NCI-H526 treated with DMSO at 0.1 percent for 48 hours (cell line): Measurements from ENCODE around the gene CYREN.
"Not testable (repeated sequence)": the region's sequence is repeated elsewhere in the genome, so short reads cannot be mapped to it uniquely, and the experiment has no call there.

Experiments
- DNase-seq: peaks from one replicate; lab custom pipeline; 2025; lab: John Stamatoyannopoulos, UW

CYREN gene

DNA sequence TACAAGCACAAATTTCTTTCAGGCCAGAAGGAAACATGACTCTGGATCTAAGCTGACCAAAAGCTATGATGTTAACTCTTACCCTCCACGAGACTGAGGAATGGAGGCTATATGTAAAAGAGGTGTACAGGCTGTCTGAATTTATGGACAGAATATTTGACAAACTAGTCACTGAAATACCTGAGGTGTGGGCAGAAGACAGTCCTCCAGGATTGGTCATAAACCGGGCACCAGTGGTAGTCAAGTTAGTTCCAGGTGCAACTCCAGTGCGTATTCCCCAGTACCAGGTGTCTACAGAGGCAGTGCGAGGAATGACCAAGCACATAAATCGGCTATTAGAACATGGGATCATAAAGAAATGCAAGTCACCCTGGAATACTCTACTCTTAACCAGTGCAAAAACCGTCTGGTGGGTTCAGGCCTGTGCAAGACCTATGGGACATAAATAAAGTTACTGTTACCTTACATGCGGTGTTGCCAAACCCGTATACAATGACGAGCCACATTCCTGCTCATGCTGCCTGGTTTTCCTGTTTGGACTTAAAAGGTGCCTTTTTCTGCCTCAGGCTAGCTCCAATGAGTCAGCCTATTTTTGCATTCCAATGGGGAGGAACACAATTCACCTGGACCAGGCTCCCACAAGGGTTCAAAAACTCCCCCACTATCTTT, 6.7 kb upstream of the CYREN start:
- DNase-seq = no peak

DNA sequence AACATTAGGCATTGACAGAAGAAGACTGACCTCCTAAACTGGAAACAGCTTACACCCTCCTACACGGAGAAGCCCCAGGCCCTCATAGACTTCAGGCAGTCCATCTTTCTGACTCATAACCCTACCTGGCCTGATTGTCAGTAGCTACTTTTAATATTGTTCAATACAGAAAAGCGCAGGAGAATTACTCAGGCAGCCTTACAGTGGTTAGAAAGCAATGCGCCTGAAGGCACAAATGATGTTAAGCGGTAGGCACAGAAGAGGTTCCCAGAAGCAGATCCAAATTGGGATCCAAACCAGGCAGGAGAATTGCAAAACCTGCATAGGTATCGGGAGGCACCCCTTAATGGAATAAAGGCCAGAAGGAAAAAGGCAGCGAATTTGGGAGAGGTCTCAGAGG, 5.4 kb upstream of the CYREN start:
- no peak for DNase-seq

DNA sequence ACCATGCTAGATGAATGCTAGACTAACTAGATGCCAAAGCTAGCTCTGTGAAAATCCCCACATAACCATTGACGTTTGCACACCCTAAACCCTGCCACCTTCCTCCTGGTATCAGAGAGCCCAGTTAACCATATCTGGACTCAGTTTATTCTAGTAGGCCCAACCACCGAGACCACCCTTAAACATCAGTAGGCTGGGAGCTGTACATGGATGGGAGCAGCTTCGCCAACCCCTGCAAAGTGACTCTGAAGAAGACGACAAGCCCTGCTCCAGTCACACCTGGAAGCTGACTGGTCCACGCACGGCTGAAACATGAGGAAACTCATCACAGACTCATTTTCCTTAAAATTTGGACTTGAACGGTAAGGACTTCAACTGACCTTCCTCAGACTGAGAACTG, 4.4 kb upstream of the CYREN start:
- DNase-seq = no peak

DNA sequence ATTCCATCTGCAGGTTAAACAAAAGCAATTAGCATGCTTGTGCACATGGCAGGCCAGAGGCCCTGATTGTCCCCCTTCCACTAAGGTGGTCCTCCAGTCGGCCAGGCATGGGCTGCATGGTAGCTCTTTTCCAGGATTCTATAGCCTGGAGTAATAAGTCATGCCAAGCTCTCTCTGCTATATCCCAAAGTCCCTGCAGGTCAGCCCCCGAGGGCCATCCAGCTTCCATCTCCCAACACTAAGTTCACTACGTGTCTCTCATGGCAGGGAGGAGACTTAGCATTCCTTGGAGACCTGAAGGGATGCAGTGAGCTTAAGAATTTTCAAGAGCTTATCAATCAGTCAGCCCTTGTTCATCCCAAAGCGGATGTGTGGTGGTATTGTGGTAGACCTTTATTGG, 3.4 kb upstream of the CYREN start:
- DNase-seq = not testable (repeated sequence)

DNA sequence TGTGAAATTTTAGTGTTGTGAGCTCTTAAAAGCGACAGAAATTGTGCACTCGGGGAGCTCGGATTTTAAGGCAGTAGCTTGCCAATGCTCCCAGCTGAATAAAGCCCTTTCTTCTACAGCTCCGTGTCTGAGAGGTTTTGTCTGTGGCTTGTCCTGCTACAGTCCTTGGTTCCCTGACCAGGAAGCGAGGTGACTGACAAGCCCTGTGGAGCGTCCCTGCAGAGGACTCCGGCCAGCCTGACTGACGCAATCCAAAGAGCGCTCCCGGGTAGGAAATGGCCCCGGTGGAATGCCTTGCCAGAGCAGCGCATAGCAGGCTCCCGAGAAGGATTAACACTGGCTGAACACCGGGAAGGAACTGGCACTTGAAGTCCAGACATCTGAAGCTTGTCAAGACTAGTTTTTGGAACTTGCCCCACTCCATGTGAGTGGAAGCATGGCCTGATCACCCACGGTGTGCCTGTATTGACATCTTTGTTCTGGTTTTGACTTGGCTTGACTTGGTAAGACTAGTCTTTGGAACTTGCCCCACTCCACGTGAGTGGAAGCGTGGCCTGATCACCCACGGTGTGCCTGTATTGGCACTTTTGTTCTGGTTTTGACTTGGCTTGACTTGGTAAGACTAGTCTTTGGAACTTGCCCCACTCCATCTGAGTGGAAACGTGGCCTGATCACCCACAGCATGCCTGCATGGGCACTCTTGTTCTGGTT, 1.2 kb upstream of the CYREN start:
- not testable (repeated sequence) for DNase-seq

GRCh38 chr7:135170998-135171481, 533 bp upstream of the CYREN start:
- not testable (repeated sequence) for DNase-seq

- peak; percentile 69 for DNase-seq
These were observed 588 bp downstream of the CYREN start for GRCh38 chr7:135169964-135170273.

DNA sequence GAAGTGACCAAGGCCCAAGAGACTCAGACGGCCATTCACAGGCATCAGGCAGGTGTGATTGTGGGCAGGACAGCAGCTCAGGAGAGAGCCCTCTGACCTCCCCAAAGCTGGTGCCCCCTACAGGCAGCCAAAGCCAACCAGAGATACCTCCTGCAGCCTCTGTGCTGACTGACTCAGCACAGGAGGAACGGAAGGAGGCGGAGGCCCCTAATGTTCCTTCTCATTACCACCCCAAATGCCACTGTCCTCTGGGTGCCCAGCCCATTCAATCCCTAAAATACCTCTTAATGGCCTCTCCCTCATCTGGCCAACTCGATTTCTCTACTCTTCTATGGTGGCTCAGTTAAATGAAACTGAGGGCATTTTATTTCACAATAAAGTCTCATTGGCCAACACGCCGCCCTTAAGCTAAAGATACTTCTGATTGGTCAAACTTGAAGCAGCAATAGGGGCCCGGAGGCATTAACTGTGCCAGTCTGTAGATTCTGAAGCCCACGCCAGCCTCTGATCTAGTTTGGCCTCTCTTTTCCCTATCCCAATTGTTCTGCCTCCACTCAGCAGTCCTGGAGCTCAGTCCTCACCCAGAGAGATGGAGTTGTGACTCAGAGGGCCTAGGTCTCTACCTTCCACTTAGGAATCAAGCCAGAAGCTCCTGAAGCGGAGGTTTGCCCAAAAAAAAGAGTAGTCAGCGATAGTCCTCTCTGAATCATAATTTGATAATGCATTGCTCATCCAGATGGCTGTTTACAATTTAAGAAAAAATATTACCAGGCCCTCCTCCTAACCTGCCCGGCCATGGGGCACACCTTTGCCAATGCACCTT, 1.2 kb downstream of the CYREN start:
- peak; percentile 14 for DNase-seq

- no peak for DNase-seq
These were observed 1.9 kb downstream of the CYREN start for GRCh38 chr7:135168489-135169140.

DNA sequence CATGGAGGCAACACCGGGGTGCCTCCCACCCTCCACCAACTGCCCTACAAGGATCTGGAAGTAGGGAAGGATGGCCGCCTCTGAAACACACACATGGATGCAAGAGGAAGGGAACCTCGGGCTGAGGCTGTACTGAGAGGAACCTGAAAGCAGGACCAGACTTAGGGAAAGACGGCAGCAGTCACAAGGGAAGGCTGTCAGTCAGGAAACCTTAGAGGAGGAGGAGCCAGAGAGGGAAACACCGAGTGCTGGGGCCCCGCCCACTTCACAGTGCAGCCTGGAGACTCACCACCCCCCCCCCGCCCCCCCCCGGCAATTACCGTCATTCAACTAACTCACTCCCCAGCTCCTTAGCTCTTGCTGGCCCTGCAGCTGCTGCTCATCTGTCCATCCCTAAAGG, 2.5 kb downstream of the CYREN start:
- DNase-seq = no peak

DNA sequence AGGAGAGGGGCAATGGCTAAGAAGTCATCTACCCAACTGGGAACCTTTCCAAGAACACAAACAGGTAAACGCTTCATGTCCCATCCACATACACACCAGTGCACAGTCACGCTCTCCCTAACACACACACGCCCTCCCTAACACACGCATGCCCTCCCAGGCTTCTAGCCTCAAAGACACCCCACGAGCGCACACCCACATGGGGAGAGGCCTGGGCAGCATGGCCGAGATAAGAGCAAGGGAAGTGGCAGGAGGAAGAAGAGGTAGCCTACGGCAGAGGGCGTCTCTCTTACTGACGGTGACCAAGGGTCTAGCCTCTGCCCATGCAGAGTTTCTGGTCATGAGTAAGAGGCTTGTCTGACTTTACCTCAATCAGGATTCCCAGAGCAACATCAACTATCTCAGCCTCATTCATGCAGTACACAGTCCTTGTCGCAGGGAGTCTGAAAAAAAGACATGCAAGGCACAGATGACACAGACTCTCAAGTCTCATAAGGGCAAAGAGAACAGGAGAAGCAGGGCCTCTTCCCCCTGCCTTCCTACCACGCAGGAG, 3.1 kb downstream of the CYREN start:
- DNase-seq = no peak

- no peak for DNase-seq
These were observed 4.0 kb downstream of the CYREN start for GRCh38 chr7:135166338-135166990.

GRCh38 chr7:135165862-135166261, 4.6 kb downstream of the CYREN start:
- no peak for DNase-seq

DNA sequence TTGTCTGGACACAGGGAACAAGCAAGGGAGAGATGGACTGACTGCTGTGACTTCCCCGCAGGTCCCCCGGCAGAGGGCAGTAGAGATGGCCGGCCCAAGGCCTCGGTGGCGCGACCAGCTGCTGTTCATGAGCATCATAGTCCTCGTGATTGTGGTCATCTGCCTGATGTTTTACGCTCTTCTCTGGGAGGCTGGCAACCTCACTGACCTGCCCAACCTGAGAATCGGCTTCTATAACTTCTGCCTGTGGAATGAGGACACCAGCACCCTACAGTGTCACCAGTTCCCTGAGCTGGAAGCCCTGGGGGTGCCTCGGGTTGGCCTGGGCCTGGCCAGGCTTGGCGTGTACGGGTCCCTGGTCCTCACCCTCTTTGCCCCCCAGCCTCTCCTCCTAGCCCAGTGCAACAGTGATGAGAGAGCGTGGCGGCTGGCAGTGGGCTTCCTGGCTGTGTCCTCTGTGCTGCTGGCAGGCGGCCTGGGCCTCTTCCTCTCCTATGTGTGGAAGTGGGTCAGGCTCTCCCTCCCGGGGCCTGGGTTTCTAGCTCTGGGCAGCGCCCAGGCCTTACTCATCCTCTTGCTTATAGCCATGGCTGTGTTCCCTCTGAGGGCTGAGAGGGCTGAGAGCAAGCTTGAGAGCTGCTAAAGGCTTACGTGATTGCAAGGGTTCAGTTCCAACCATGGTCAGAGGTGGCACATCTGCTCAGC, 6.0 kb downstream of the CYREN start:
- no peak for DNase-seq

GRCh38 chr7:135162382-135163001, 8.0 kb downstream of the CYREN start:
- DNase-seq = no peak

GRCh38 chr7:135161669-135162068, 8.8 kb downstream of the CYREN start:
- DNase-seq = no peak

DNA sequence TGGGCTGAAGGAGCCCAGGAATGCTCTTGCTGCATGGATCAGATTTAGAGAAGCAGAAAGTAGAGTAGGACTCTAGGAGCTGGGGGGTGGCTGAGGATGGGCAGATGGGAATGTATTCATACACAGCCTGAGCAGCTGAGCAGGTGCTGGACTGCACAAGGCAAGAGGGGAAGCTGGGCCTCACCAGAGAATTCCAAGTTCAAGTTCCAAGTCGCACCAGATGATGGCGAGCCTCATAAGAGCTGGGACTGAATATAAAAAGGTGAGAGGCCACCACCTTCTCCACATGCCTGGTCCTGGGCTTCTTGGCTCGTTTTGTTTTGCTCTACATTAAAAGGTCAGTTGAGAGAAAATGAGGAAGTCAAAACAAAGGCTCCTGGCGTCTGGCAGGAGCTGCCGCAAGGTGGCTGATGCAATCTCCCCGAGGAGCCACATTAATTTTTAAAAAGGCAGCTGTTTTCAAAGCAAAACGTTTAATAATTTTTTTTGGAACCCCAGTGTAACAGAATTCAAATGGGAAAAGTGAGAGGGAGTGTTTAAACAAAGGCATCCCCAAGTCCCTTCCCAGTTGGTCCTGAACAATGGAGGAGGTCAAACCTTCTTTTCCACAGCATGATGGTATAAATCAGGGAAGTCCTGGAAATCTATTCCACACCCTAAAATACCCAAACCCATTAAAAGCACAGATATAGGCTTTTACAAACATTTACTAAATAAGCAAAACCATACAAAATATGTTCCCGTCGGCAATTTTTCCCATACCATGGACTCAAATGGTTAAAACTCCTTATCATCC, 9.5 kb downstream of the CYREN start:
- no peak for DNase-seq

GRCh38 chr7:135160098-135160857, 10.2 kb downstream of the CYREN start:
- DNase-seq = no peak
